HL-60 (cell line): ENCODE results near the gene ZMYND8.

Source experiments
- CTCF ChIP-seq: IDR thresholded peaks from one replicate; pipeline ENCODE4 v1.5.1; 2011; ENCODE audit warnings: low read length, control low read depth, inconsistent platforms; ENCODE audit not compliant: insufficient read depth
- SPI1 ChIP-seq: IDR thresholded peaks from 2 replicates; pipeline ENCODE4 v1.6.1; 2012; ENCODE audit warnings: low read depth, mild to moderate bottlenecking, borderline replicate concordance

GRCh38 chr20:47300071-47300470, 56.4 kb downstream of the ZMYND8 start:
- no peak for TF ChIP-seq CTCF
- no peak for TF ChIP-seq SPI1
